Daoy (cell line): Measurements from ENCODE around the gene KRTAP4-3. TPM values are rescaled to one million over a fixed set of nuclear protein-coding genes. Genes with fewer than 3 reads are reported as not detected.
"Not testable (repeated sequence)": the region's sequence is repeated elsewhere in the genome, so short reads cannot be mapped to it uniquely, and the experiment has no call there.

Experiments
- DNase-seq: peaks from one replicate; pipeline ENCODE4 v3.0.0-alpha.2; 2015; ENCODE audit warnings: low read depth
- total RNA-seq: library from RNA; depleted of rRNA; stranded (reverse); fragments of >200 nt; shearing (Covaris generic); gene quantifications from 2 replicates; pipeline ENCODE4 v1.2.3, GENCODE V29; 2014; rRNA removed

Gene KRTAP4-3
- not detected in 2 replicates for total RNA-seq

GRCh38 chr17:41168121-41168520 lies at the start of gene KRTAP4-3:
Gene KRTAP4-3 (minus strand): TSS chr17:41168221. CDS start chr17:41168172, 49 bp downstream.
- DNase-seq, result no peak

- no peak for DNase-seq
Measured at GRCh38 chr17:41215681-41216080, 47.7 kb upstream of the KRTAP4-3 start.

GRCh38 chr17:41212524-41213169 lies 44.6 kb upstream of the KRTAP4-3 start:
- DNase-seq, result peak; percentile 15

- peak; percentile 29 for DNase-seq
Measured at GRCh38 chr17:41211845-41212466, 43.9 kb upstream of the KRTAP4-3 start.

GRCh38 chr17:41199421-41200078 lies 31.5 kb upstream of the KRTAP4-3 start:
- DNase-seq, result no peak

GRCh38 chr17:41196068-41196467 lies 28.0 kb upstream of the KRTAP4-3 start:
- DNase-seq, result no peak

- DNase-seq, result no peak
Measured at GRCh38 chr17:41190328-41190727, 22.3 kb upstream of the KRTAP4-3 start.

- not testable (repeated sequence) for DNase-seq
Measured at GRCh38 chr17:41189837-41190318, 21.9 kb upstream of the KRTAP4-3 start, which contains the start of gene KRTAP9-1. Gene KRTAP9-1 (plus strand): TSS chr17:41189887. CDS start chr17:41189887, 0 bp downstream.

- no peak for DNase-seq
Measured at GRCh38 chr17:41186872-41187271, 18.9 kb upstream of the KRTAP4-3 start.

GRCh38 chr17:41185001-41185400 lies 17.0 kb upstream of the KRTAP4-3 start:
- DNase-seq, result no peak

GRCh38 chr17:41184480-41184961 lies 16.5 kb upstream of the KRTAP4-3 start, which contains the start of gene KRTAP4-1:
Gene KRTAP4-1 (minus strand): TSS chr17:41184911. CDS start chr17:41184854, 57 bp downstream.
- DNase-seq, result no peak

GRCh38 chr17:41178843-41179616 lies 11.0 kb upstream of the KRTAP4-3 start:
- DNase-seq, result peak; percentile 18

- peak; percentile 34 for DNase-seq
Measured at GRCh38 chr17:41178341-41178740, 10.3 kb upstream of the KRTAP4-3 start.

- DNase-seq, result no peak
Measured at GRCh38 chr17:41177727-41178271, 9.8 kb upstream of the KRTAP4-3 start, which contains the start of gene KRTAP4-2. Gene KRTAP4-2 (minus strand): TSS chr17:41178221. CDS start chr17:41178164, 57 bp downstream.

GRCh38 chr17:41176744-41177387 lies 8.8 kb upstream of the KRTAP4-3 start:
- no peak for DNase-seq

GRCh38 chr17:41171886-41172285 lies 3.9 kb upstream of the KRTAP4-3 start:
- DNase-seq, result no peak

GRCh38 chr17:41167561-41167960 lies 460 bp downstream of the KRTAP4-3 start:
- DNase-seq, result no peak

- no peak for DNase-seq
Measured at GRCh38 chr17:41163828-41164227, 4.2 kb downstream of the KRTAP4-3 start.

- no peak for DNase-seq
Measured at GRCh38 chr17:41160648-41161047, 7.4 kb downstream of the KRTAP4-3 start, which contains the start of gene KRTAP4-4. Gene KRTAP4-4 (minus strand): TSS chr17:41160748. CDS start chr17:41160691, 57 bp downstream.

GRCh38 chr17:41160190-41160589 lies 7.8 kb downstream of the KRTAP4-3 start:
- not testable (repeated sequence) for DNase-seq
